CD4-positive, alpha-beta T cell (primary cell): ENCODE measurements around the gene TNIK. TPM values are rescaled to one million over a fixed set of nuclear protein-coding genes. Genes with fewer than 3 reads are reported as not detected.

Experiments used
- ATAC-seq: fragments of 200-7000 bp; cut with Tn5 transposase; one replicate; pipeline ENCODE4 v1.10.0; 2022; ENCODE audit warnings: mild to moderate bottlenecking; ENCODE audit not compliant: poor library complexity
- CTCF ChIA-PET: fragments of 350-600 bp; sonication (Branson Sonifier 250); formaldehyde crosslinking; loops from one replicate; lab custom pipeline; 2021; ENCODE audit warnings: antibody characterized with exemption, inconsistent platforms; lab: Charles Lee
- POLR2A ChIA-PET: fragments of 350-600 bp; sonication (Branson Sonifier 250); formaldehyde crosslinking; loops from one replicate; lab custom pipeline; 2021; ENCODE audit warnings: antibody characterized with exemption, inconsistent platforms; lab: Charles Lee
- DNase-seq, 14 experiments: peaks; one replicate each; pipeline ENCODE4 v3.0.0-alpha.2; 2013 to 2020; ENCODE audit warnings: mixed read lengths in 2 of 14
- H3K27ac ChIP-seq, 2 donors: one replicate each; pipeline versions ENCODE4 v1.5.1 to v1.7.0; 2013; ENCODE audit warnings: low read length in 2 of 2, low read depth in 1 of 2, mild to moderate bottlenecking in 1 of 2
- H3K27me3 ChIP-seq, 2 experiments: 1 replicate in 1 of 2; 2 replicates in 1 of 2; pipeline versions ENCODE4 v1.6.1 to v1.7.0; 2013; ENCODE audit warnings: low read length in 2 of 2, control low read depth in 1 of 2, mild to moderate bottlenecking in 1 of 2, moderate library complexity in 1 of 2; ENCODE audit not compliant: insufficient read depth in 2 of 2, control insufficient read depth in 1 of 2
- H3K36me3 ChIP-seq: one replicate; pipeline ENCODE4 v1.6.1; 2013; ENCODE audit warnings: low read length, control low read depth; ENCODE audit not compliant: insufficient read depth
- H3K4me1 ChIP-seq: one replicate; pipeline ENCODE4 v1.6.1; 2013; ENCODE audit warnings: low read length, control low read depth; ENCODE audit not compliant: insufficient read depth
- H3K4me3 ChIP-seq: one replicate; pipeline ENCODE4 v1.5.1; 2013; ENCODE audit warnings: mild to moderate bottlenecking, low read length, moderate library complexity
- H3K9me3 ChIP-seq, 2 experiments: 1 replicate in 1 of 2; 2 replicates in 1 of 2; pipeline versions ENCODE4 v1.6.1 to v1.7.0; 2013; ENCODE audit warnings: low read length in 2 of 2, mild to moderate bottlenecking in 2 of 2, control low read depth in 1 of 2, moderate library complexity in 1 of 2; ENCODE audit not compliant: control insufficient read depth in 1 of 2, insufficient read depth in 1 of 2
- H3K27ac Mint-ChIP-seq: one replicate; pipeline ENCODE4 v1.8.0; 2020; ENCODE audit warnings: mixed read lengths
- H3K27me3 Mint-ChIP-seq: one replicate; pipeline ENCODE4 v1.8.0; 2021; ENCODE audit warnings: mixed read lengths
- H3K36me3 Mint-ChIP-seq: one replicate; pipeline ENCODE4 v1.8.0; 2021; ENCODE audit warnings: low read depth, mixed read lengths
- H3K4me1 Mint-ChIP-seq: one replicate; pipeline ENCODE4 v1.8.0; 2021; ENCODE audit warnings: low read depth, mixed read lengths
- H3K4me3 Mint-ChIP-seq: one replicate; pipeline ENCODE4 v1.8.0; 2020; ENCODE audit warnings: mild to moderate bottlenecking, mixed read lengths
- H3K9me3 Mint-ChIP-seq: one replicate; pipeline ENCODE4 v1.8.0; 2020; ENCODE audit warnings: mixed read lengths
- CTCF ChIP-seq: fragments of 200-600 bp; IDR thresholded peaks from one replicate; pipeline ENCODE4 v1.8.0; 2022; ENCODE audit warnings: antibody characterized with exemption, mild to moderate bottlenecking
- intact Hi-C, 2 experiments: fragments of 100-400 bp; cut with DNase I in 1 of 2; cut with micrococcal nuclease in 1 of 2; formaldehyde crosslinking; loops; one replicate each; pipeline versions ENCODE4 v1.15.1 to v1.9.0; 2023 to 2025; cut with DNase I, micrococcal nuclease
- total RNA-seq, 174 experiments: library from RNA in 2 of 174; stranded (reverse) in 2 of 174; gene quantifications; one replicate each; pipeline ENCODE4 v1.2.3 and lab custom pipeline; 2021 to 2026

TNIK gene
- total RNA-seq, 2 experiments from 2014 or later: 71.0 to 78.3 TPM

GRCh38 chr3:171487382-171487781 lies 27.2 kb upstream of the TNIK start:
- no peaks in the 10 kb centered on the region for H3K36me3 ChIP-seq
- Mint-ChIP-seq H3K9me3 (no peaks in the 10 kb centered on the region), H3K36me3 (no peaks in the 10 kb centered on the region), H3K27ac (no peak overlapping the region), H3K4me3 (no peak overlapping the region), H3K27me3 (no peaks in the 10 kb centered on the region), H3K4me1 (peaks cover 21% of the 10 kb centered on the region)
- CTCF ChIA-PET: no interaction called here
- POLR2A ChIA-PET: no interaction called here
- no peak overlapping the region for H3K27ac ChIP-seq
- no peak overlapping the region for H3K4me3 ChIP-seq
- DNase-seq (no peak), ATAC-seq (no peak)
- TF ChIP-seq CTCF: no peak
- no peaks in the 10 kb centered on the region for H3K27me3 ChIP-seq
- H3K4me1 ChIP-seq: peaks cover 7% of the 10 kb centered on the region
- no peaks in the 10 kb centered on the region for H3K9me3 ChIP-seq
- intact Hi-C loops: no loop called here

- intact Hi-C loops: no loop called here
- Histone ChIP-seq H3K27ac (no peak overlapping the region), H3K9me3 (no peaks in the 10 kb centered on the region), H3K27me3 (no peaks in the 10 kb centered on the region), H3K4me3 (no peak overlapping the region), H3K4me1 (peaks cover 9% of the 10 kb centered on the region), H3K36me3 (no peaks in the 10 kb centered on the region)
- Mint-ChIP-seq H3K36me3 (no peaks in the 10 kb centered on the region), H3K27ac (no peak overlapping the region), H3K27me3 (no peaks in the 10 kb centered on the region), H3K9me3 (no peaks in the 10 kb centered on the region), H3K4me3 (no peak overlapping the region), H3K4me1 (peaks cover 10% of the 10 kb centered on the region)
- ChIA-PET POLR2A (interaction anchor here (1.4 kb wide), 1 partner anchor 236 kb away, joined by 4 read pairs; no protein-coding TSS in a partner anchor), CTCF (interaction anchor here (1.1 kb wide), 1 partner anchor 24 kb away, joined by 3 read pairs; no protein-coding TSS in a partner anchor)
- DNase-seq: no peak
- ATAC-seq: no peak
- TF ChIP-seq CTCF: no peak
These were observed 25.1 kb upstream of the TNIK start for GRCh38 chr3:171485338-171485737.

GRCh38 chr3:171481011-171481410 lies 20.8 kb upstream of the TNIK start:
- ChIA-PET POLR2A (interaction anchor here (1.0 to 2.8 kb wide), 5 partner anchors 8 to 226 kb away, joined by 3 to 20 read pairs (median 5); partner anchors contain the start of gene TNIK), CTCF (interaction anchor here (2.9 kb wide), 1 partner anchor 19 kb away, joined by 12 read pairs; the partner anchor contains the start of gene TNIK)
- Mint-ChIP-seq H3K4me1 (peaks cover 11% of the 10 kb centered on the region), H3K27ac (peak overlapping the region; percentile 51), H3K9me3 (no peaks in the 10 kb centered on the region), H3K27me3 (no peaks in the 10 kb centered on the region), H3K4me3 (peak overlapping the region; percentile 39), H3K36me3 (no peaks in the 10 kb centered on the region)
- Histone ChIP-seq H3K4me1 (peaks cover 14% of the 10 kb centered on the region), H3K4me3 (no peak overlapping the region), H3K36me3 (no peaks in the 10 kb centered on the region), H3K27me3 (no peaks in the 10 kb centered on the region), H3K9me3 (peaks cover 0 to 3% of the 10 kb centered on the region in 2 experiments), H3K27ac (peak overlapping the region in 1 of 2 donors; percentile 32)
- intact Hi-C loops: no loop called here
- no peak for TF ChIP-seq CTCF
- DNase-seq (no peak), ATAC-seq (no peak)
